Large intestine (tissue), 3 donors: ENCODE data around the gene PCDHGA3. TPM values are rescaled to one million over a fixed set of nuclear protein-coding genes. Genes with fewer than 3 reads are reported as not detected.
"Not testable (repeated sequence)": the region's sequence is repeated elsewhere in the genome, so short reads cannot be mapped to it uniquely, and the experiment has no call there.

Source experiments
- DNase-seq, 2 donors: peaks; one replicate each; pipeline versions ENCODE4 v3.0.0 to v3.0.0-alpha.2; 2013
- H3K27ac ChIP-seq: one replicate; pipeline ENCODE4 v1.5.1; 2013; ENCODE audit warnings: low read length
- H3K27me3 ChIP-seq: 2 replicates; pipeline ENCODE4 v1.6.1; 2013; ENCODE audit warnings: low read length; ENCODE audit not compliant: control insufficient read depth, insufficient read depth
- H3K36me3 ChIP-seq: 2 replicates; pipeline ENCODE4 v1.6.1; 2013; ENCODE audit warnings: low read length; ENCODE audit not compliant: control insufficient read depth, insufficient read depth
- H3K4me1 ChIP-seq: one replicate; pipeline ENCODE4 v1.6.1; 2013; ENCODE audit warnings: low read length; ENCODE audit not compliant: control insufficient read depth, insufficient read depth
- H3K4me3 ChIP-seq: one replicate; pipeline ENCODE4 v1.5.1; 2013; ENCODE audit warnings: low read length
- H3K9me3 ChIP-seq: one replicate; pipeline ENCODE4 v1.6.1; 2013; ENCODE audit warnings: mild to moderate bottlenecking, low read depth, low read length, moderate library complexity; ENCODE audit not compliant: control insufficient read depth
- WGBS: methylation state at CpG from one replicate; pipeline ENCODE4 v1.1.5; 2013; ENCODE audit warnings: low lambda C conversion rate; ENCODE audit not compliant: insufficient coverage; 5-methylcytosine and 5-hydroxymethylcytosine counted together
- polyA plus RNA-seq: library from polyadenylated mRNA; unstranded; fragments of 120-200 nt; gene quantifications from one replicate; pipeline ENCODE4 v1.2.1, GENCODE V29; 2013

The PCDHGA3 gene
- polyA plus RNA-seq, 1 donor, result 0.96 TPM

GRCh38 chr5:141384471-141385267 lies 41.0 kb downstream of the PCDHGA3 start:
- peaks cover 38% of the 10 kb centered on the region for H3K27me3 ChIP-seq
- no peaks in the 10 kb centered on the region for H3K4me1 ChIP-seq
- peaks cover 41% of the 10 kb centered on the region for H3K9me3 ChIP-seq
- no peaks in the 10 kb centered on the region for H3K36me3 ChIP-seq
- no peak for DNase-seq
- H3K27ac ChIP-seq, result no peak overlapping the region
- H3K4me3 ChIP-seq, result no peak overlapping the region
- no CpG with 5 or more reads among the region's 43 CpGs for WGBS

DNA sequence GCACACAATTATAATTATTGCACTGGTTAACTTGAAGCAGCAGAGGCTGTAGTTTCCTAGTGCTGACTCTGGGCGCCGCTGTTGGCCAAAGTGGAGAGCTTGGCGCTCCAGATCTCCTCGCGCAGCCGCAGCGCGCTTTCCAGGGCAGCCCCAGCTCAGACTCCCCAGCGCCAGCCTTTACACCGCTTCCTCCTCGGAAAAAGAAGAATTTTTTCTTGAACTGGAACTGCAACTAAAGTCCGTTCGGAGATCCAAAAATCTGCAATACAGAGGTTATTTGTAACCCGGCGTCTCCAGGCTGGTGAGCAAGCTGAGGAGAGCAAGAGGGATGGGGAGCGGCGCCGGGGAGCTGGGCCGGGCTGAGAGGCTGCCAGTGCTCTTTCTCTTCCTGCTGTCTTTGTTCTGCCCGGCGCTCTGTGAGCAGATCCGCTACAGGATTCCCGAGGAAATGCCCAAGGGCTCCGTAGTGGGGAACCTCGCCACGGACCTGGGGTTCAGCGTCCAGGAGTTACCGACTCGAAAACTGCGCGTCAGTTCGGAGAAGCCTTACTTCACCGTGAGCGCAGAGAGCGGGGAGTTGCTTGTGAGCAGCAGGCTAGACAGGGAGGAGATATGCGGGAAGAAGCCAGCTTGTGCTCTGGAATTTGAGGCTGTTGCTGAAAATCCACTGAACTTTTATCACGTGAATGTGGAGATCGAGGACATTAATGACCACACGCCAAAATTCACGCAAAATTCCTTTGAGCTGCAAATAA lies 44.1 kb downstream of the PCDHGA3 start, which contains the start of gene PCDHGB4:
PCDHGB4 (plus strand) TSS at position 142 of the 755 bp plus-strand sequence; CDS start at position 329, 187 bp downstream.
- H3K27me3 ChIP-seq, result peaks cover 42% of the 10 kb centered on the region
- not testable (repeated sequence) for DNase-seq

DNA sequence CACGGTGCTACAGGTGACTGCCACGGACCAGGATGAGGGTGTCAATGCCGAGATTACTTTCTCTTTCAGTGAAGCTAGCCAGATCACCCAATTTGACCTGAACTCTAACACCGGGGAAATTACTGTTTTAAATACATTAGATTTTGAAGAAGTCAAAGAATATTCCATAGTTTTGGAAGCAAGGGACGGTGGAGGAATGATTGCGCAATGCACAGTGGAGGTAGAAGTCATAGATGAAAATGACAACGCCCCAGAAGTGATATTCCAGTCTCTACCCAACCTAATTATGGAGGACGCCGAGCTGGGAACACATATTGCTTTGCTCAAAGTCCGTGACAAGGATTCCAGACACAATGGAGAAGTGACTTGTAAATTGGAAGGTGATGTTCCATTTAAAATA lies 45.0 kb downstream of the PCDHGA3 start:
- Histone ChIP-seq H3K9me3 (peaks cover 48% of the 10 kb centered on the region), H3K27me3 (peaks cover 42% of the 10 kb centered on the region), H3K27ac (no peak overlapping the region), H3K4me3 (no peak overlapping the region), H3K4me1 (no peaks in the 10 kb centered on the region), H3K36me3 (no peaks in the 10 kb centered on the region)
- 42% methylated on average over 3 of the region's 10 CpGs for WGBS
- DNase-seq, result no peak

More for the DNA sequence above, 44.1 kb downstream of the PCDHGA3 start, which contains the start of gene PCDHGB4:
- H3K4me1 ChIP-seq, H3K4me3 ChIP-seq, H3K36me3 ChIP-seq, H3K27ac ChIP-seq: not testable (repeated sequence)
- peaks cover 46% of the 10 kb centered on the region for H3K9me3 ChIP-seq
- no CpG with 5 or more reads among the region's 40 CpGs for WGBS

GRCh38 chr5:141389153-141390042 lies 45.8 kb downstream of the PCDHGA3 start:
- Histone ChIP-seq H3K4me1 (no peaks in the 10 kb centered on the region), H3K9me3 (peaks cover 52% of the 10 kb centered on the region), H3K36me3 (no peaks in the 10 kb centered on the region), H3K27ac (no peak overlapping the region), H3K27me3 (peaks cover 43% of the 10 kb centered on the region), H3K4me3 (no peak overlapping the region)
- no peak for DNase-seq
- WGBS, result no CpG with 5 or more reads among the region's 77 CpGs

GRCh38 chr5:141392429-141393198 lies 49.0 kb downstream of the PCDHGA3 start, which contains the start of gene PCDHGA8:
PCDHGA8 (plus strand) TSS chr5:141392633; CDS start chr5:141392814, 181 bp downstream.
- Histone ChIP-seq H3K27me3 (peaks cover 41% of the 10 kb centered on the region), H3K27ac (no peak within 1 kb of the TSS), H3K9me3 (peaks cover 56% of the 10 kb centered on the region), H3K4me3 (no peak within 1 kb of the TSS), H3K4me1 (no peaks in the 10 kb centered on the region), H3K36me3 (no peaks in the 10 kb centered on the region)
- no peak for DNase-seq
- 36% methylated on average over 2 of the region's 38 CpGs for WGBS

DNA sequence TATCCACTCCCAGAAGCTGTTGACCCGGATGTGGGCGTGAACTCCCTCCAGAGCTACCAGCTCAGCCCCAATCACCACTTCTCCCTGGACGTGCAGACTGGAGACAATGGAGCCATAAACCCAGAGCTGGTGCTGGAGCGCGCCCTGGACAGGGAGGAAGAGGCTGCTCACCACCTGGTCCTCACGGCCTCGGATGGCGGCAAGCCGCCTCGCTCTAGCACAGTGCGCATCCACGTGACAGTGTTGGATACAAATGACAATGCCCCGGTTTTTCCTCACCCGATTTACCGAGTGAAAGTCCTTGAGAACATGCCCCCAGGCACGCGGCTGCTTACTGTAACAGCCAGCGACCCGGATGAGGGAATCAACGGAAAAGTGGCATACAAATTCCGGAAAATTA lies 49.6 kb downstream of the PCDHGA3 start:
- peaks cover 56% of the 10 kb centered on the region for H3K9me3 ChIP-seq
- no peaks in the 10 kb centered on the region for H3K4me1 ChIP-seq
- WGBS, result 31% methylated on average over 3 of the region's 21 CpGs
- H3K27ac ChIP-seq, result no peak overlapping the region
- H3K27me3 ChIP-seq, result peaks cover 41% of the 10 kb centered on the region
- H3K4me3 ChIP-seq, result no peak overlapping the region
- no peak for DNase-seq
- H3K36me3 ChIP-seq, result no peaks in the 10 kb centered on the region

GRCh38 chr5:141394401-141395187 lies 51.0 kb downstream of the PCDHGA3 start:
- not testable (repeated sequence) for H3K4me1 ChIP-seq, H3K36me3 ChIP-seq, H3K4me3 ChIP-seq, H3K27ac ChIP-seq, DNase-seq
- Histone ChIP-seq H3K9me3 (peaks cover 58% of the 10 kb centered on the region), H3K27me3 (peaks cover 42% of the 10 kb centered on the region)
- no CpG with 5 or more reads among the region's 53 CpGs for WGBS
